Measurements from ENCODE around the gene HMOX2. TPM values are rescaled to one million over a fixed set of nuclear protein-coding genes. Genes with fewer than 3 reads are reported as not detected.

HMOX2 gene
- total and polyA plus RNA-seq, 2 donors (not counting 3 experiments of a cell fraction or from before 2014, with no cell fraction given) = 80.7 to 86.3 TPM

DNA sequence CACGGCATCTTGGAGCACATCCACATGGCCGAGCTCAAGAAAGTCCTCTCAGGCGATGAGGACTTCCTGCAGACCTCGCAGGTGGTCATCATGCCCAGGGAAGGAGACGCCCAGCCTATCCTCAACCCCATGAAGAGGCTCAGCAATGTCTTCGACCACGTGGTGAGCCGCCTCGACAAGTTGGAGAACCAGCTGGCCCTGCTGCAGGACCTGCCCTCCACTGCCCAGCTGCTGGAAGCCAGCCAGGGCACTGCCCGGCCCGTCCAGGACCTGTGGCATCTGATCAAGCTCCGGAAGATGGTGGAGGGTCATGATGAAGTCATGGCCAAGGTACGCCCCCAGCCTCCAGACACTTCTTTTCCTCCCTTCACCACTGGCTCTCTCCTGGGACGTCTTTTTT is 80.4 kb downstream of the HMOX2 start:
- Histone ChIP-seq H3K9me3 (replicated peaks; ENCODE audit: control insufficient read depth, insufficient read depth, low read length) (no peaks in the 10 kb centered on the region), H3K9me1 (replicated peaks; ENCODE audit: control insufficient read depth, extremely low read depth, insufficient read depth, low read length) (no peaks in the 10 kb centered on the region), H4K20me1 (replicated peaks; ENCODE audit: control insufficient read depth, extremely low read depth, insufficient read depth, low read length) (no peaks in the 10 kb centered on the region), H3K4me1 (ENCODE audit: control insufficient read depth, extremely low read depth, insufficient read depth, low read length) (no peaks in the 10 kb centered on the region), H3K4me3 (replicated peaks in 1 of 3; ENCODE audit: insufficient read depth in 1 of 3, low read depth in 1 of 3, low read length in 3 of 3) (no peak overlapping the region), H2AFZ (ENCODE audit: low read depth, low read length) (no peak overlapping the region), H3K9ac (replicated peaks; ENCODE audit: extremely low read depth, insufficient read depth, low read length) (no peak overlapping the region), H3K36me3 (ENCODE audit: control insufficient read depth in 2 of 2, extremely low read depth in 1 of 2, insufficient read depth in 2 of 2, low read length in 2 of 2) (no peaks in the 10 kb centered on the region), H3K27me3 (ENCODE audit: control insufficient read depth in 2 of 2, insufficient read depth in 2 of 2, low read length in 2 of 2) (no peaks in the 10 kb centered on the region), H3K79me2 (ENCODE audit: control insufficient read depth, insufficient read depth, low read length) (no peaks in the 10 kb centered on the region), H3K27ac (ENCODE audit: insufficient read depth, low read depth, low read length) (no peak overlapping the region), H3K4me2 (ENCODE audit: insufficient read depth, low read length) (no peak overlapping the region)
- DNase-seq (ENCODE audit: low read depth, low spot score) = no peak
- CTCF ChIA-PET = interaction anchor here (0.6 to 1.5 kb wide), 6 partner anchors 10 to 50 kb away, joined by 3 to 6 read pairs (median 3); no protein-coding TSS in a partner anchor
- dilution Hi-C loops (cut with MboI; ENCODE audit: extremely low pct_ligation_motif_present, low sequenced_read_pairs) (no loop called here), intact Hi-C loops (cut with micrococcal nuclease) (no loop called here)
- no TSS peak for BruUV-seq (replicated peaks)
- no peak for FAIRE-seq
- POLR2A ChIA-PET = no interaction called here
- no peak for TF ChIP-seq GATA2 (IDR thresholded peaks at IDR 0.05; ENCODE audit: insufficient read depth, insufficient read length, low read depth, low read length)

DNA sequence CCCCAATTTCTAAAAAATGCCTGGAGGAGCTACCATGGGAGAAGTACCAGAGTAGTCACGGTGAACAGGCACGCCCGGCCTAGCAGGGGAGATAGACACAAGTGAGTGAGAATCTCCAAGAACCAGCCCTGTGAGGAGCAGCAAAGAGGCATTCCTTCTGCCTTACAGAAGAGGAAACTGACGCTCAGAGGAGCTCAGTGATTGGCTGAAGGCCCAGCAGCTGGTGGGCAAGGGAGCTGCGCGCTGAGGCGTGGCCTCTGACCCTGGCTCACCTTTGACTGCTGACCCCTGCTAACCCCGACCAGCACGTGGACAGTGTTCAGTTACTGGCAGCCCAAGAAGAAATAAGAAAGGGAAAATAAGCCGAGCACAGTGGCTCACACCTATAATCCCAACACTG is 81.8 kb downstream of the HMOX2 start:
- Histone ChIP-seq H3K9ac (replicated peaks; ENCODE audit: extremely low read depth, insufficient read depth, low read length) (no peak overlapping the region), H2AFZ (ENCODE audit: low read depth, low read length) (no peak overlapping the region), H3K79me2 (ENCODE audit: control insufficient read depth, insufficient read depth, low read length) (no peaks in the 10 kb centered on the region), H3K36me3 (ENCODE audit: control insufficient read depth in 2 of 2, extremely low read depth in 1 of 2, insufficient read depth in 2 of 2, low read length in 2 of 2) (no peaks in the 10 kb centered on the region), H3K4me3 (replicated peaks in 1 of 3; ENCODE audit: insufficient read depth in 1 of 3, low read depth in 1 of 3, low read length in 3 of 3) (no peak overlapping the region), H3K9me1 (replicated peaks; ENCODE audit: control insufficient read depth, extremely low read depth, insufficient read depth, low read length) (no peaks in the 10 kb centered on the region), H3K9me3 (replicated peaks; ENCODE audit: control insufficient read depth, insufficient read depth, low read length) (no peaks in the 10 kb centered on the region), H3K27me3 (ENCODE audit: control insufficient read depth in 2 of 2, insufficient read depth in 2 of 2, low read length in 2 of 2) (peaks cover 0 to 4% of the 10 kb centered on the region in 2 experiments), H3K4me2 (ENCODE audit: insufficient read depth, low read length) (no peak overlapping the region), H3K4me1 (ENCODE audit: control insufficient read depth, extremely low read depth, insufficient read depth, low read length) (no peaks in the 10 kb centered on the region), H3K27ac (ENCODE audit: insufficient read depth, low read depth, low read length) (no peak overlapping the region), H4K20me1 (replicated peaks; ENCODE audit: control insufficient read depth, extremely low read depth, insufficient read depth, low read length) (no peaks in the 10 kb centered on the region)
- no peak for DNase-seq (ENCODE audit: low read depth, low spot score)
- ChIA-PET CTCF (interaction anchor here (0.8 kb wide), 1 partner anchor 9 kb away, joined by 3 read pairs; no protein-coding TSS in a partner anchor), POLR2A (no interaction called here)
- BruUV-seq (replicated peaks) = no TSS peak
- FAIRE-seq = no peak
- TF ChIP-seq, protein P1, sequence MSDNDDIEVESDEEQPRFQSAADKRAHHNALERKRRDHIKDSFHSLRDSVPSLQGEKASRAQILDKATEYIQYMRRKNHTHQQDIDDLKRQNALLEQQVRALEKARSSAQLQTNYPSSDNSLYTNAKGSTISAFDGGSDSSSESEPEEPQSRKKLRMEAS (IDR thresholded peaks at IDR 0.05; ENCODE audit: insufficient read depth, insufficient read length) = no peak
- TF ChIP-seq EZH2 (IDR thresholded peaks at IDR 0.05; ENCODE audit: borderline replicate concordance, low read depth, low read length, severe bottlenecking) (no peak), POLR2AphosphoS5 (IDR thresholded peaks at IDR 0.05; ENCODE audit: insufficient read depth, low read depth, low read length) (no peak), POLR2A (IDR thresholded peaks at IDR 0.05; ENCODE audit: low read depth, low read length) (no peak), FOS (IDR thresholded peaks at IDR 0.05; ENCODE audit: borderline replicate concordance, insufficient read depth, low read length) (no peak), GATA2 (IDR thresholded peaks at IDR 0.05; ENCODE audit: insufficient read depth, insufficient read length, low read depth, low read length) (no peak), MYC (IDR thresholded peaks at IDR 0.05; ENCODE audit: low read depth, low read length) (no peak), JUN (IDR thresholded peaks at IDR 0.05; ENCODE audit: borderline replicate concordance, insufficient read depth, insufficient read length, low read depth) (no peak)
- TF ChIP-seq, protein P2, sequence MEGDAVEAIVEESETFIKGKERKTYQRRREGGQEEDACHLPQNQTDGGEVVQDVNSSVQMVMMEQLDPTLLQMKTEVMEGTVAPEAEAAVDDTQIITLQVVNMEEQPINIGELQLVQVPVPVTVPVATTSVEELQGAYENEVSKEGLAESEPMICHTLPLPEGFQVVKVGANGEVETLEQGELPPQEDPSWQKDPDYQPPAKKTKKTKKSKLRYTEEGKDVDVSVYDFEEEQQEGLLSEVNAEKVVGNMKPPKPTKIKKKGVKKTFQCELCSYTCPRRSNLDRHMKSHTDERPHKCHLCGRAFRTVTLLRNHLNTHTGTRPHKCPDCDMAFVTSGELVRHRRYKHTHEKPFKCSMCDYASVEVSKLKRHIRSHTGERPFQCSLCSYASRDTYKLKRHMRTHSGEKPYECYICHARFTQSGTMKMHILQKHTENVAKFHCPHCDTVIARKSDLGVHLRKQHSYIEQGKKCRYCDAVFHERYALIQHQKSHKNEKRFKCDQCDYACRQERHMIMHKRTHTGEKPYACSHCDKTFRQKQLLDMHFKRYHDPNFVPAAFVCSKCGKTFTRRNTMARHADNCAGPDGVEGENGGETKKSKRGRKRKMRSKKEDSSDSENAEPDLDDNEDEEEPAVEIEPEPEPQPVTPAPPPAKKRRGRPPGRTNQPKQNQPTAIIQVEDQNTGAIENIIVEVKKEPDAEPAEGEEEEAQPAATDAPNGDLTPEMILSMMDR (IDR thresholded peaks at IDR 0.05; ENCODE audit: extremely low read depth in 1 of 2, insufficient read depth in 1 of 2, low read depth in 1 of 2, low read length in 2 of 2) = no peak
- dilution Hi-C loops (cut with MboI; ENCODE audit: extremely low pct_ligation_motif_present, low sequenced_read_pairs) (no loop called here), intact Hi-C loops (cut with micrococcal nuclease) (no loop called here)

All from endothelial cell of umbilical vein (primary cell).